Ovary (tissue), 9 donors: ENCODE data around the gene MITF. TPM values are rescaled to one million over a fixed set of nuclear protein-coding genes. Genes with fewer than 3 reads are reported as not detected.

Source experiments
- DNase-seq, 5 donors: peaks; one replicate each; pipeline ENCODE4 v3.0.0-alpha.2; 2019 to 2020
- H3K27ac ChIP-seq, 2 donors: fragments of 200-600 bp; one replicate each; pipeline versions ENCODE4 v1.5.1 to v1.8.0; 2019 to 2022
- H3K27me3 ChIP-seq: fragments of 200-600 bp; one replicate; pipeline ENCODE4 v1.8.0; 2022
- H3K36me3 ChIP-seq: fragments of 200-600 bp; sonication (generic); one replicate; pipeline ENCODE4 v1.5.1; 2019
- H3K4me1 ChIP-seq: one replicate; pipeline ENCODE4 v1.8.1; 2013; ENCODE audit warnings: mild to moderate bottlenecking, moderate library complexity; ENCODE audit not compliant: insufficient read depth
- H3K4me3 ChIP-seq: fragments of 200-600 bp; sonication (generic); one replicate; pipeline ENCODE4 v1.5.1; 2017
- H3K9me3 ChIP-seq, 2 donors: fragments of 200-600 bp in 1 of 2; sonication (generic) in 1 of 2; one replicate each; pipeline versions ENCODE4 v1.5.1 to v1.8.1; 2013 to 2019; ENCODE audit warnings: mild to moderate bottlenecking in 1 of 2, moderate library complexity in 1 of 2
- EP300 ChIP-seq: sonication (generic); formaldehyde crosslinking; IDR thresholded peaks from one replicate; pipeline ENCODE4 v1.6.1; 2017; ENCODE audit warnings: antibody characterized with exemption
- POLR2A ChIP-seq: fragments of 450-650 bp; IDR thresholded peaks from one replicate; pipeline ENCODE4 v1.6.1; 2017; ENCODE audit warnings: antibody characterized with exemption, mild to moderate bottlenecking, moderate library complexity
- WGBS, 3 donors: extraction: QIAGEN DNeasy Blood & Tissue Kit in 1 of 3; methylation state at CpG; one replicate each; pipeline versions ENCODE4 v1.1.5 to v1.1.7; 2013 to 2017; 5-methylcytosine and 5-hydroxymethylcytosine counted together
- intact Hi-C, 4 donors: fragments of 100-400 bp; cut with DNase I; formaldehyde crosslinking; loops; one replicate each; pipeline versions ENCODE4 v1.11.0 to v1.15.1; 2022 to 2023
- polyA plus RNA-seq, 2 donors: library from polyadenylated mRNA; stranded (reverse); fragments of 200-250 nt in 1 of 2; fragments of 350-450 nt in 1 of 2; fragmentation: Illumina TruSeq in 1 of 2; extraction: RNeasy Lipid Tissue Mini Kit (QIAGEN cat#74804) in 1 of 2; gene quantifications; one replicate each; pipeline ENCODE4 v1.2.3, GENCODE V29; 2013 to 2014
- total RNA-seq, 7 donors: library from RNA; depleted of rRNA in 2 of 7; stranded (reverse); fragments of >200 nt in 2 of 7; fragmentation: NEBNext Ultra II Directional in 3 of 7; extraction: Animal tissue kit (Norgen Biotek cat#: 25700) in 3 of 7; gene quantifications; one replicate each; pipeline versions ENCODE4 v1.1.0 to v1.2.4, GENCODE V29; 2016 to 2023
- TF ChIP-seq, protein P1 (sequence below), 3 donors: fragments of 450-650 bp in 2 of 3; fragments of 200-600 bp in 1 of 3; IDR thresholded peaks; one replicate each; pipeline versions ENCODE4 v1.5.1 to v1.8.0; 2016 to 2022; ENCODE audit warnings: antibody characterized with exemption in 3 of 3, mild to moderate bottlenecking in 1 of 3
- donor health status: DM: no; HTN: no; CAD: no; lungs with moderate emphysema.
- donor health status: DM: no; HTN: no; CAD: no.
- donor health status: Bipolar disorder and iron deficiency.
- donor health status: DM: yes; HTN: yes; CAD: no.
- donor health status: DM: no; HTN: no; CAD: no.
- donor health status: DM: yes; HTN: yes; CAD: no.

Gene MITF
- total and polyA plus RNA-seq, 9 donors, result 13.6 to 38.0 (median 24.9) TPM

GRCh38 chr3:69762768-69763229 is 23.5 kb downstream of the MITF start:
- H3K27ac ChIP-seq, result peak overlapping the region in 1 of 2 donors; percentile 14
- H3K4me3 ChIP-seq, result no peak overlapping the region
- H3K27me3 ChIP-seq, result no peaks in the 10 kb centered on the region
- WGBS, 3 donors, result 29 to 41% (median 40%) methylated on average over 1 of the region's 1 CpG
- intact Hi-C loops, result no loop called here
- no peaks in the 10 kb centered on the region for H3K9me3 ChIP-seq
- H3K36me3 ChIP-seq, result no peaks in the 10 kb centered on the region
- TF ChIP-seq POLR2A (no peak), EP300 (no peak)
- TF ChIP-seq, protein P1, sequence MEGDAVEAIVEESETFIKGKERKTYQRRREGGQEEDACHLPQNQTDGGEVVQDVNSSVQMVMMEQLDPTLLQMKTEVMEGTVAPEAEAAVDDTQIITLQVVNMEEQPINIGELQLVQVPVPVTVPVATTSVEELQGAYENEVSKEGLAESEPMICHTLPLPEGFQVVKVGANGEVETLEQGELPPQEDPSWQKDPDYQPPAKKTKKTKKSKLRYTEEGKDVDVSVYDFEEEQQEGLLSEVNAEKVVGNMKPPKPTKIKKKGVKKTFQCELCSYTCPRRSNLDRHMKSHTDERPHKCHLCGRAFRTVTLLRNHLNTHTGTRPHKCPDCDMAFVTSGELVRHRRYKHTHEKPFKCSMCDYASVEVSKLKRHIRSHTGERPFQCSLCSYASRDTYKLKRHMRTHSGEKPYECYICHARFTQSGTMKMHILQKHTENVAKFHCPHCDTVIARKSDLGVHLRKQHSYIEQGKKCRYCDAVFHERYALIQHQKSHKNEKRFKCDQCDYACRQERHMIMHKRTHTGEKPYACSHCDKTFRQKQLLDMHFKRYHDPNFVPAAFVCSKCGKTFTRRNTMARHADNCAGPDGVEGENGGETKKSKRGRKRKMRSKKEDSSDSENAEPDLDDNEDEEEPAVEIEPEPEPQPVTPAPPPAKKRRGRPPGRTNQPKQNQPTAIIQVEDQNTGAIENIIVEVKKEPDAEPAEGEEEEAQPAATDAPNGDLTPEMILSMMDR (IDR thresholded peaks at IDR 0.05), result no peak
- no peak for DNase-seq
- H3K4me1 ChIP-seq, result peaks cover 21% of the 10 kb centered on the region

DNA sequence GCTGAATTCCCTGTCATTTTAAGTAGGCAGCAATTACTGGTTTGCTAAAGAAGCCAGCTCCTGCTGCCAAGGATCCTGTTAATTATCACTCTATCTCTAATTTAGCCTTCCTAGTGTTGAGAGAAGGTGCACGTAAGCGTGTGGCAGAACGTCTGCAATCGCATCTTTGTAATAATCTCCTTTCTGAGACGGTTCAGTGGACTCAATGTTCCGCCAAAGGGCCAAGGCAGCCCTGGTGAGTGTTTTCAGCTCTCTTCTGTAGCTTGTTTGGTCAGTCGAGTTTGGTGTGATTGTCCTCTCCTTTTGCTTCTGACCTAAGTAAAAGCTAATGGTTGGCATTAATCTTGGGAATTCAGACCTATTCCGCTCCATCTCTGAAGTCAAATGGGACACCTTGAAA is 24.2 kb downstream of the MITF start:
- WGBS, 3 donors, result 87 to 90% (median 90%) methylated on average over 8 of the region's 8 CpGs
- DNase-seq, result no peak
- TF ChIP-seq, protein P1 (IDR thresholded peaks at IDR 0.05), result no peak
- TF ChIP-seq POLR2A (no peak), EP300 (no peak)
- no peaks in the 10 kb centered on the region for H3K27me3 ChIP-seq
- H3K36me3 ChIP-seq, result no peaks in the 10 kb centered on the region
- peaks cover 19% of the 10 kb centered on the region for H3K4me1 ChIP-seq
- peak overlapping the region; percentile 5 for H3K4me3 ChIP-seq
- no peaks in the 10 kb centered on the region for H3K9me3 ChIP-seq
- no peak overlapping the region for H3K27ac ChIP-seq
- intact Hi-C loops, result no loop called here

DNA sequence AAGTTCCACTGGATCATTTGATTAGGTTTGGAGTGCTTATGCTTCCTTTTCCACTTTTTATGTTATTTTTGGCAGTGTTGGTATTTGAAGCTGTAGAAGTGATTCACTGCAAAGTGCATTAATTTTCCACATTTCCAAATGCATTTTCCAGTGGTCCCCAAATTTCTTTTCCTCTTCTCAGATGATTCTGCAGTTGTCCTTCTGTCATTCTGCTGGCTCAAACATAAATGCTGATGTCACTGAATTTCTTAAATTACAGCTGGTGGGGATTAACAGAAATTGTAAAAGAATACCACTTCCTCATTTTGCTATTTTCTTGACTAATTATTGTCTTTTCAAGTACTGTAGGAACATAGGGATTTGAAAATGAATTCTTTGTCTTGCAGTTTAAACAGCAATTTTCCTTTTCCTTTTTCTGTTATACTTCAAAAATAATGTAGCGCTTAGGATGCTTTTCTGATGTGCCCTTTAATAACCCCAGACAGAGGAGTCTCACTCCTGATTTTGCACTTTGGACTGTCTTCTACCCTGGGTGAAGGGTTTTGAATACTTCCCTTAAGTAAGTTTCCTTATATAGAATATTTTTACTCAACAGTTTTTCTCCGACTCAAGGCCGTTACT is 25.0 kb downstream of the MITF start:
- WGBS, 3 donors, result 13 to 25% (median 20%) methylated on average over 3 of the region's 3 CpGs
- Histone ChIP-seq H3K27me3 (no peaks in the 10 kb centered on the region), H3K4me1 (peaks cover 19% of the 10 kb centered on the region), H3K9me3 (no peaks in the 10 kb centered on the region), H3K4me3 (no peak overlapping the region), H3K36me3 (no peaks in the 10 kb centered on the region), H3K27ac (peak overlapping the region in 1 of 2 donors; percentile 67)
- intact Hi-C loops, result no loop called here
- DNase-seq, result no peak
- TF ChIP-seq, protein P1 (IDR thresholded peaks at IDR 0.05), result no peak
- TF ChIP-seq EP300, result no peak
- no peak for TF ChIP-seq POLR2A

- Histone ChIP-seq H3K4me1 (peaks cover 19% of the 10 kb centered on the region), H3K4me3 (no peak overlapping the region)
- DNase-seq, result no peak
These were observed 25.6 kb downstream of the MITF start for GRCh38 chr3:69764861-69765260.

More at GRCh38 chr3:69764861-69765260, 25.6 kb downstream of the MITF start:
- no peaks in the 10 kb centered on the region for H3K9me3 ChIP-seq
- no peak for TF ChIP-seq POLR2A
- TF ChIP-seq, protein P1 (IDR thresholded peaks at IDR 0.05), result no peak
- no peak for TF ChIP-seq EP300
- peak overlapping the region in 1 of 2 donors; percentile 67 for H3K27ac ChIP-seq
- no peaks in the 10 kb centered on the region for H3K27me3 ChIP-seq
- no peaks in the 10 kb centered on the region for H3K36me3 ChIP-seq
- 14 to 22% (median 16%) methylated on average over 3 of the region's 3 CpGs for WGBS, 3 donors
- intact Hi-C loops, result no loop called here
